ENCODE measurements around the gene INTS11.

The INTS11 gene

DNA sequence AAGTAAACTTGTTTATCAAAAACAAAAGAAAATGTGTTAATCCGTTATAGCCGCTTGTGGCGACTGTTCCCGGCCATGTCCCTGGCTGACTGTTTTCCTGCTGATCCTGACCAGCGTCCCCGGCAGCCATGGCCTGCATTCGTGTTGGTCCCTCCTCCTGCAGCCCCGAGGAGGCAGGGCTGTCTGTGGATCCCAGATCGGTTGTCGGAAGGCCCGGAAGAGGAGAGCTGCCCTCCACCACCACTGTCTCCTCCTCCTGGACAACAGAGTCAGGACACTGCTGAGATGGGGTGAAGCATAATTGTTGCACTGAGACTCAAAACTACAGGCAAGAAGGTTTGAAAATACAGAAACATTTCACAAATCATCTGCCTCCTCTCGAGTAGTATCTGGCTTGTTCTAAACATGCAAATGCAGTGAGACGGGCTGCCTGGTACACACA, 37.5 kb upstream of the INTS11 start:
- Histone ChIP-seq H3K4me2 (no peak overlapping the region), H3K9ac (no peak overlapping the region), H3K4me3 (IDR thresholded peaks at IDR 0.05; ENCODE audit: insufficient read depth, low read depth, low read length) (no peak overlapping the region), H4K20me1 (ENCODE audit: insufficient read depth) (no peaks in the 10 kb centered on the region), H3K36me3 (ENCODE audit: insufficient read depth) (no peaks in the 10 kb centered on the region), H3K79me2 (ENCODE audit: insufficient read depth, low read depth) (no peaks in the 10 kb centered on the region), H3K27ac (no peak overlapping the region), H2AFZ (ENCODE audit: low read depth) (no peak overlapping the region), H3K27me3 (ENCODE audit: insufficient read depth, low read depth) (peaks cover 8% of the 10 kb centered on the region; the same call in 1 of the 2 replicates), H3K4me1 (ENCODE audit: low read depth, poor library complexity, severe bottlenecking) (peaks cover 14% of the 10 kb centered on the region)
- TF ChIP-seq, protein P1, sequence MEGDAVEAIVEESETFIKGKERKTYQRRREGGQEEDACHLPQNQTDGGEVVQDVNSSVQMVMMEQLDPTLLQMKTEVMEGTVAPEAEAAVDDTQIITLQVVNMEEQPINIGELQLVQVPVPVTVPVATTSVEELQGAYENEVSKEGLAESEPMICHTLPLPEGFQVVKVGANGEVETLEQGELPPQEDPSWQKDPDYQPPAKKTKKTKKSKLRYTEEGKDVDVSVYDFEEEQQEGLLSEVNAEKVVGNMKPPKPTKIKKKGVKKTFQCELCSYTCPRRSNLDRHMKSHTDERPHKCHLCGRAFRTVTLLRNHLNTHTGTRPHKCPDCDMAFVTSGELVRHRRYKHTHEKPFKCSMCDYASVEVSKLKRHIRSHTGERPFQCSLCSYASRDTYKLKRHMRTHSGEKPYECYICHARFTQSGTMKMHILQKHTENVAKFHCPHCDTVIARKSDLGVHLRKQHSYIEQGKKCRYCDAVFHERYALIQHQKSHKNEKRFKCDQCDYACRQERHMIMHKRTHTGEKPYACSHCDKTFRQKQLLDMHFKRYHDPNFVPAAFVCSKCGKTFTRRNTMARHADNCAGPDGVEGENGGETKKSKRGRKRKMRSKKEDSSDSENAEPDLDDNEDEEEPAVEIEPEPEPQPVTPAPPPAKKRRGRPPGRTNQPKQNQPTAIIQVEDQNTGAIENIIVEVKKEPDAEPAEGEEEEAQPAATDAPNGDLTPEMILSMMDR (conservative IDR thresholded peaks at IDR 0.05; ENCODE audit: low read depth, low read length) = no peak

DNA sequence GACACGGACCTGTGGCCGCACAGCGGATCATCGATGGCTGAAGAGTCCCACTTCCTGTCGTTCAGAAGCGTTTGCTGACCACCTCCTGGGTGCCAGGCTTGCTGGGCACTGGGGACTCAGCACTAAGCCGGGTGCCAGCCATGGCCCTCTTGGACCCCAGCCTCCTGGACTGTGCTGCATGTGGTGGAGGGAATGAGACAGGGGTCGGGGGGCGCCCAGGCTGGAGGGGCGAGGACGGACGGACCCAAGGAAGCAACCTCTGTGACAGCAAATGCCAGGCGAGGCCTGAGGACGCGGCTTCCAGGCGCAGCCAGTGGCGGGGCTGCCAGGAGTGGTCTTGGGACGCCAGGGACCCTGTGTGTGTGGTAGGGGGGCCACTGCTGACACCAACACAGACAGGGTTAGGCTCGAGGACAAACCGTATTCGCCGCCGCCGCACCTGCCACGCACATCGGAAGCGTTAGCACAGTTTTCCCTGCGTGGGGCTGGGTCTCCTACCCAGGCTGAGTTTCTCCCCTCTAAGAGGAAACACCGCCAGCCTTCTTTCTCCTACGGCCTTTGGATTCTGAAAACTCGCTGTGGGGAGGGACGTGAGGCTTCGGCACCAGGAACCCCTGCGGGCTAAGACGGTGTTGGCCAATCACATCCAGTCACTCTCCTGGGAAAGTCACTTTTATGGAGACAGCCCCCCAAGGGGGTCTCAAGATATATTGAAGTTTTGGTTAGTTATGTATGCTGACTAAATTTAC, 36.9 kb upstream of the INTS11 start:
- TF ChIP-seq, protein P1 (conservative IDR thresholded peaks at IDR 0.05; ENCODE audit: low read depth, low read length) = no peak
- Histone ChIP-seq H3K36me3 (ENCODE audit: insufficient read depth) (no peaks in the 10 kb centered on the region), H3K4me1 (ENCODE audit: low read depth, poor library complexity, severe bottlenecking) (peaks cover 14% of the 10 kb centered on the region), H3K9ac (no peak overlapping the region), H4K20me1 (ENCODE audit: insufficient read depth) (no peaks in the 10 kb centered on the region), H3K4me3 (IDR thresholded peaks at IDR 0.05; ENCODE audit: insufficient read depth, low read depth, low read length) (no peak overlapping the region), H3K27me3 (ENCODE audit: insufficient read depth, low read depth) (peaks cover 8% of the 10 kb centered on the region; the same call in 1 of the 2 replicates), H2AFZ (ENCODE audit: low read depth) (no peak overlapping the region), H3K4me2 (no peak overlapping the region), H3K27ac (no peak overlapping the region), H3K79me2 (ENCODE audit: insufficient read depth, low read depth) (no peaks in the 10 kb centered on the region)

- Histone ChIP-seq H3K36me3 (ENCODE audit: insufficient read depth) (no peaks in the 10 kb centered on the region), H2AFZ (ENCODE audit: low read depth) (no peak overlapping the region), H3K4me3 (IDR thresholded peaks at IDR 0.05; ENCODE audit: insufficient read depth, low read depth, low read length) (no peak overlapping the region), H3K9ac (no peak overlapping the region), H3K79me2 (ENCODE audit: insufficient read depth, low read depth) (no peaks in the 10 kb centered on the region), H3K27ac (no peak overlapping the region), H3K4me2 (no peak overlapping the region), H3K4me1 (ENCODE audit: low read depth, poor library complexity, severe bottlenecking) (peaks cover 14% of the 10 kb centered on the region), H3K27me3 (ENCODE audit: insufficient read depth, low read depth) (peaks cover 8% of the 10 kb centered on the region; the same call in 1 of the 2 replicates), H4K20me1 (ENCODE audit: insufficient read depth) (no peaks in the 10 kb centered on the region)
- TF ChIP-seq, protein P1 (conservative IDR thresholded peaks at IDR 0.05; ENCODE audit: low read depth, low read length) = no peak
These were observed 36.2 kb upstream of the INTS11 start for GRCh38 chr1:1360506-1361169.

GRCh38 chr1:1359664-1360468, 35.4 kb upstream of the INTS11 start:
- no peak overlapping the region for H3K4me3 ChIP-seq (IDR thresholded peaks at IDR 0.05; ENCODE audit: insufficient read depth, low read depth, low read length)
- no peak overlapping the region for H2AFZ ChIP-seq (ENCODE audit: low read depth)
- H3K36me3 ChIP-seq (ENCODE audit: insufficient read depth) = no peaks in the 10 kb centered on the region
- H4K20me1 ChIP-seq (ENCODE audit: insufficient read depth) = no peaks in the 10 kb centered on the region
- H3K27me3 ChIP-seq (ENCODE audit: insufficient read depth, low read depth) = peaks cover 8% of the 10 kb centered on the region; the same call in 1 of the 2 replicates
- H3K4me2 ChIP-seq = peak overlapping the region; percentile 9; the same call in 1 of the 2 replicates
- no peak overlapping the region for H3K9ac ChIP-seq
- TF ChIP-seq, protein P1 (conservative IDR thresholded peaks at IDR 0.05; ENCODE audit: low read depth, low read length) = no peak
- peaks cover 14% of the 10 kb centered on the region for H3K4me1 ChIP-seq (ENCODE audit: low read depth, poor library complexity, severe bottlenecking)
- no peak overlapping the region for H3K27ac ChIP-seq
- no peaks in the 10 kb centered on the region for H3K79me2 ChIP-seq (ENCODE audit: insufficient read depth, low read depth)
